GM13977 (cell line): Measurements from ENCODE around the gene HTT-AS.

Experiments used
- DNase-seq: peaks from one replicate; pipeline ENCODE4 v3.0.0; 2012; ENCODE audit warnings: low spot score
- CTCF ChIP-seq: IDR thresholded peaks from 2 replicates; pipeline ENCODE4 v1.5.1; 2012; ENCODE audit warnings: mild to moderate bottlenecking, control low read depth; ENCODE audit not compliant: insufficient read depth; ENCODE audit errors: extremely low read depth, missing control alignments
- in situ Hi-C: fragments of 300-500 bp; cut with MboI; formaldehyde crosslinking; loops from one replicate; pipeline ENCODE4 v1.12.0; 2022; ENCODE audit warnings: low sequenced_read_pairs, low pct_unique_long_range_greater_than_20kb, mixed read lengths, inconsistent platforms; ENCODE audit not compliant: unreplicated experiment

Gene HTT-AS

GRCh38 chr4:3022651-3023050 lies 51.7 kb downstream of the HTT-AS start:
- in situ Hi-C loops: no loop called here
- TF ChIP-seq CTCF: no peak

GRCh38 chr4:3022112-3022511 lies 52.2 kb downstream of the HTT-AS start:
- TF ChIP-seq CTCF: no peak
- no peak for DNase-seq
- in situ Hi-C loops: no loop called here

More at GRCh38 chr4:3022651-3023050, 51.7 kb downstream of the HTT-AS start:
- no peak for DNase-seq

GRCh38 chr4:3021627-3022026 lies 52.7 kb downstream of the HTT-AS start:
- TF ChIP-seq CTCF: no peak
- DNase-seq: peak; percentile 52
- in situ Hi-C loops: no loop called here

GRCh38 chr4:3021127-3021526 lies 53.2 kb downstream of the HTT-AS start:
- in situ Hi-C loops: no loop called here
- no peak for DNase-seq
- TF ChIP-seq CTCF: no peak

GRCh38 chr4:3019145-3019846 lies 55.0 kb downstream of the HTT-AS start:
- DNase-seq: no peak
- in situ Hi-C loops: no loop called here
- no peak for TF ChIP-seq CTCF

- DNase-seq: no peak
- TF ChIP-seq CTCF: no peak
- in situ Hi-C loops: no loop called here
Observed at GRCh38 chr4:3017504-3017903, 56.8 kb downstream of the HTT-AS start.
